DND-41 (cell line): Measurements from ENCODE around the gene GSE1.

Experiments
- ATAC-seq: fragments of 200-7000 bp; cut with Tn5 transposase; 3 replicates; pipeline ENCODE4 v1.9.1; 2021; ENCODE audit warnings: low read depth; ENCODE audit not compliant: insufficient read depth
- DNase-seq: peaks from one replicate; pipeline ENCODE4 v3.0.0-alpha.2; 2020
- H2AFZ ChIP-seq: 2 replicates; pipeline ENCODE4 v1.6.0; 2012; ENCODE audit warnings: low read depth, low read length
- H3K27ac ChIP-seq: 2 replicates; pipeline ENCODE4 v1.5.1; 2012; ENCODE audit warnings: low read length, inconsistent platforms
- H3K27me3 ChIP-seq: fragments of 200-600 bp; sonication (generic); 2 replicates; pipeline ENCODE4 v1.6.0; 2012; ENCODE audit warnings: low read length, mild to moderate bottlenecking, inconsistent platforms; ENCODE audit not compliant: insufficient read depth, poor library complexity
- H3K36me3 ChIP-seq: 2 replicates; pipeline ENCODE4 v1.5.1; 2012; ENCODE audit warnings: low read length, inconsistent platforms; ENCODE audit not compliant: insufficient read depth
- H3K4me1 ChIP-seq: 2 replicates; pipeline ENCODE4 v1.5.1; 2012; ENCODE audit warnings: mild to moderate bottlenecking, low read length; ENCODE audit not compliant: insufficient read depth
- H3K4me2 ChIP-seq: 2 replicates; pipeline ENCODE4 v1.6.0; 2012; ENCODE audit warnings: mild to moderate bottlenecking, moderate library complexity, low read length, inconsistent platforms; ENCODE audit not compliant: insufficient read depth
- H3K4me3 ChIP-seq, 2 experiments: fragments of 200-600 bp in 1 of 2; shearing (Covaris generic) in 1 of 2; 2 replicates each; pipeline ENCODE4 v1.5.1; 2012 to 2016; ENCODE audit warnings: inconsistent platforms in 2 of 2, low read length in 2 of 2, mild to moderate bottlenecking in 2 of 2, low read depth in 1 of 2, moderate library complexity in 1 of 2
- H3K79me2 ChIP-seq: 2 replicates; pipeline ENCODE4 v1.6.0; 2012; ENCODE audit warnings: low read length, inconsistent platforms; ENCODE audit not compliant: insufficient read depth
- H3K9ac ChIP-seq: 2 replicates; pipeline ENCODE4 v1.6.0; 2012; ENCODE audit warnings: low read depth, mild to moderate bottlenecking, inconsistent platforms, low read length, moderate library complexity
- H3K9me3 ChIP-seq: 2 replicates; pipeline ENCODE4 v1.5.1; 2012; ENCODE audit warnings: low read length, moderate library complexity, mild to moderate bottlenecking, inconsistent platforms; ENCODE audit not compliant: insufficient read depth, severe bottlenecking
- H4K20me1 ChIP-seq: 2 replicates; pipeline ENCODE4 v1.6.0; 2012; ENCODE audit warnings: low read length; ENCODE audit not compliant: insufficient read depth
- CTCF ChIP-seq: IDR thresholded peaks from 2 replicates; pipeline ENCODE4 v1.5.1; 2012; ENCODE audit warnings: borderline replicate concordance, low read length, moderate library complexity, mild to moderate bottlenecking; ENCODE audit not compliant: poor library complexity, severe bottlenecking; ENCODE audit errors: extremely low read depth
- EZH2 ChIP-seq: IDR thresholded peaks from 3 replicates; pipeline ENCODE4 v1.6.1; 2012; ENCODE audit warnings: borderline replicate concordance, low read depth, mild to moderate bottlenecking, moderate library complexity, low read length, inconsistent platforms; ENCODE audit not compliant: severe bottlenecking

The GSE1 gene

DNA sequence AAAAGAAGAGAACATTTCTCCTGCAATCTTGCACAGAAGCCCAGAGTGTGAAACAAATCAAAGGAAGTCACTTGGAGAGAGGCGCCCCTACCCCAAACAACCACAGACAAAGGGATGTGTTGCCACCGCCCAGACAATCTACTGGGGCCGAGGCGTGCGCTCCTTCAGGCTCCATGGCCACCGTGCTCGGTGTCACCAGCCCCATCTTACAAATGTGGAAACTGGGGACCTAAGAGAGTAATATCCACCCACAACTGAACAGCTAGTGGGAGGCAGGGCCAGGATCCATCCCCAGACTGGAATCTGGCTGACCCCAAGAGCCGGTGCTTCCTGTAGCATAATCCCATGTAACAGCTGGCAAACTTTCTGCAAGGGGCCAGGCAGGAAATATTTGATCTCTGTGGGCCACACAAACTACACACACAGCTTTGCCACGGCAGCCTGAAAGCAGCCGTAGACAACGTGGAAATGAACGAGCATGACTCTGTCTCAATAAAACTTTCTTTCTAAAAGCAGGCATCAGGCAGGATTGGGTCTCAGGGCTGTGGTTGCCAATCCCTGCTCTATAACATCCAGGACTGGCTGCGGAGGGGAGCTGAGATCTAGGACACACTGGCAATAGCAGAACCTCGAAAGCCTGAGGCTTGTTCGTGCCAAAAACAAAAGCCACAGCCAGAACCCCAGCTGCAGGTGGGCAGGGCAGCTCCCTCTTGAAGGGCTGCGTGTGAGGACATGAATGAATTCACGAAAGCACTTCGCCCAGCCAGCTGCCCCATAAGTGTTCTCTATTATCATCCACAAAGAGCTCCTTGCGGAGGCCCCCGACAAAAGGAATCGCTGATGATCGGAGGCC, 102.3 kb downstream of the GSE1 start:
- no peak overlapping the region for H3K9ac ChIP-seq
- DNase-seq (peak; percentile 10), ATAC-seq (peak; percentile 38; the same call in 2 of the 3 replicates)
- H3K36me3 ChIP-seq: no peaks in the 10 kb centered on the region
- no peak overlapping the region for H3K4me3 ChIP-seq
- H3K27me3 ChIP-seq: peaks cover 24% of the 10 kb centered on the region
- peaks cover 11% of the 10 kb centered on the region; the same call in 1 of the 2 replicates for H4K20me1 ChIP-seq
- TF ChIP-seq EZH2 (no peak), CTCF (no peak)
- H3K4me1 ChIP-seq: no peaks in the 10 kb centered on the region
- no peak overlapping the region for H3K4me2 ChIP-seq
- no peaks in the 10 kb centered on the region for H3K79me2 ChIP-seq
- H3K9me3 ChIP-seq: peaks cover 5% of the 10 kb centered on the region
- H3K27ac ChIP-seq: no peak overlapping the region
- no peak overlapping the region for H2AFZ ChIP-seq

- Histone ChIP-seq H3K36me3 (no peaks in the 10 kb centered on the region), H3K4me3 (no peak overlapping the region), H3K4me2 (no peak overlapping the region), H3K9me3 (peaks cover 5% of the 10 kb centered on the region), H3K79me2 (no peaks in the 10 kb centered on the region), H3K9ac (no peak overlapping the region), H3K27ac (no peak overlapping the region), H2AFZ (no peak overlapping the region), H3K4me1 (no peaks in the 10 kb centered on the region), H3K27me3 (peaks cover 24% of the 10 kb centered on the region), H4K20me1 (peaks cover 11% of the 10 kb centered on the region; the same call in 1 of the 2 replicates)
- ATAC-seq (no peak), DNase-seq (no peak)
- TF ChIP-seq EZH2 (no peak), CTCF (no peak)
Measured at GRCh38 chr16:85716022-85716679, 103.0 kb downstream of the GSE1 start.

DNA sequence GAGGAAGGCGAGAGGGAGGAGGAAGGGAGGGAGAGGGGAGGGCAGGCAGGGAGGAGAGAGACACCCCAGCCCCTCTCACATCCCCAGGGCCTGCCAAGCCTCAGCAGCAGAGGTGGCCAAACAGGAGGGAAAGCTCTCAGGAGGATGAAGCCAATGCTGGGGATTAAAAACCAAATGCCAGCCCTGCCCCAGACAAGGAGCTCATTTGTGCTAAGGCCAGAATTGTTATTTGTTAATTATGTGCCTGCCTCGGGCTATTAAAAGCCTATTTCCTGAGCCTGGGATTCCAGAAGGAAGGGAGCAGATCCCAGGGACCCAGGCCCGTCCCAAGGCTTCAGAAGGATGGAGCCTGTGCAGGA, 103.5 kb downstream of the GSE1 start:
- Histone ChIP-seq H3K4me1 (no peaks in the 10 kb centered on the region), H3K27me3 (peaks cover 24% of the 10 kb centered on the region), H4K20me1 (peaks cover 11% of the 10 kb centered on the region; the same call in 1 of the 2 replicates), H3K4me3 (no peak overlapping the region), H3K9me3 (peaks cover 5% of the 10 kb centered on the region), H3K79me2 (no peaks in the 10 kb centered on the region), H3K9ac (no peak overlapping the region), H2AFZ (no peak overlapping the region), H3K36me3 (no peaks in the 10 kb centered on the region), H3K27ac (no peak overlapping the region), H3K4me2 (no peak overlapping the region)
- no peak for DNase-seq
- TF ChIP-seq CTCF: no peak
- no peak for ATAC-seq
